ENCODE results near the gene RAB42. TPM values are rescaled to one million over a fixed set of nuclear protein-coding genes. Genes with fewer than 3 reads are reported as not detected.

The RAB42 gene
- total and polyA plus RNA-seq, 10 of the 15 experiments (the other 5 are each of a cell fraction or from before 2014, with no cell fraction given): 0.16 to 4.5 (median 0.49) TPM

GRCh38 chr1:28640766-28641165 lies 48.7 kb downstream of the RAB42 start:
- no peaks in the 10 kb centered on the region for H4K20me1 ChIP-seq (ENCODE audit: control insufficient read depth, insufficient read depth)
- in situ Hi-C loops (cut with MboI) (loop anchor here (5.0 kb wide), 1 partner anchor 237 kb away; no protein-coding TSS in a partner anchor), intact Hi-C loops (cut with micrococcal nuclease; ENCODE audit: unreplicated experiment) (loop anchor here (5.0 kb wide), 1 partner anchor 123 kb away; no protein-coding TSS in a partner anchor)
- DNase-seq (ENCODE audit: low read depth, low spot score): no peak
- ChIA-PET CTCF (interaction anchor here (0.7 to 2.4 kb wide), 8 partner anchors 9 to 387 kb away, joined by 3 to 20 read pairs (median 4); no protein-coding TSS in a partner anchor), SMC1A (ENCODE audit: uncharacterized antibody, unreplicated experiment) (interaction anchor here (0.6 to 1.8 kb wide), 10 partner anchors 9 to 236 kb away, joined by 3 to 6 read pairs (median 4); partner anchors contain the start of genes GMEB1 and YTHDF2), RAD21 (ENCODE audit: unreplicated experiment) (interaction anchor here (0.7 to 1.5 kb wide), 7 partner anchors 28 to 392 kb away, joined by 3 to 10 read pairs (median 5); partner anchors contain the start of gene GMEB1), POLR2A (interaction anchor here (0.6 to 1.3 kb wide), 6 partner anchors 17 to 1326 kb away, joined by 3 to 4 read pairs (median 3); no protein-coding TSS in a partner anchor)
- H3K4me2 ChIP-seq (ENCODE audit: control insufficient read depth, insufficient read depth): peak overlapping the region; percentile 88; the same call in 1 of the 2 replicates
- no peak overlapping the region for H3K9ac ChIP-seq (ENCODE audit: control insufficient read depth, insufficient read depth, low read length)
- H3K27me3 ChIP-seq (replicated peaks in 1 of 2; ENCODE audit: control insufficient read depth in 2 of 2, insufficient read depth in 2 of 2, low read length in 1 of 2): no peaks in the 10 kb centered on the region
- 100% methylated on average over 1 of the region's 1 CpG for WGBS (ENCODE audit: insufficient coverage, insufficient replicate concordance, low lambda C conversion rate, missing lambda C conversion rate)
- no peak overlapping the region for H3K4me3 ChIP-seq
- H3K4me1 ChIP-seq (ENCODE audit: control insufficient read depth, insufficient read depth, low read length): peaks cover 11% of the 10 kb centered on the region
- no peak overlapping the region for H3K27ac ChIP-seq (ENCODE audit: control insufficient read depth, insufficient read depth)
- peak; percentile 48 for ATAC-seq
- H3K79me2 ChIP-seq (ENCODE audit: control insufficient read depth, insufficient read depth, low read length): peaks cover 30% of the 10 kb centered on the region
- no peak for FAIRE-seq
- no TSS peak for BruUV-seq (replicated peaks)
- H3K36me3 ChIP-seq (ENCODE audit: control insufficient read depth in 2 of 2, insufficient read depth in 2 of 2, low read length in 1 of 2): peaks cover 0 to 4% of the 10 kb centered on the region in 2 experiments; a peak in 1 of 4 replicates
- H3K9me3 ChIP-seq (replicated peaks; ENCODE audit: control insufficient read depth, insufficient read depth, low read length): no peaks in the 10 kb centered on the region
- H2AFZ ChIP-seq (ENCODE audit: control insufficient read depth, low read depth, low read length): no peak overlapping the region
- TF ChIP-seq NR2C2 (IDR thresholded peaks at IDR 0.05; ENCODE audit: borderline replicate concordance, control insufficient read depth, insufficient read length, low read depth): no peak
- TF ChIP-seq SMC3 (IDR thresholded peaks at IDR 0.05; ENCODE audit: borderline replicate concordance, low read length): peak; percentile 42; the same call in 1 of the 2 replicates
- TF ChIP-seq, protein P1, sequence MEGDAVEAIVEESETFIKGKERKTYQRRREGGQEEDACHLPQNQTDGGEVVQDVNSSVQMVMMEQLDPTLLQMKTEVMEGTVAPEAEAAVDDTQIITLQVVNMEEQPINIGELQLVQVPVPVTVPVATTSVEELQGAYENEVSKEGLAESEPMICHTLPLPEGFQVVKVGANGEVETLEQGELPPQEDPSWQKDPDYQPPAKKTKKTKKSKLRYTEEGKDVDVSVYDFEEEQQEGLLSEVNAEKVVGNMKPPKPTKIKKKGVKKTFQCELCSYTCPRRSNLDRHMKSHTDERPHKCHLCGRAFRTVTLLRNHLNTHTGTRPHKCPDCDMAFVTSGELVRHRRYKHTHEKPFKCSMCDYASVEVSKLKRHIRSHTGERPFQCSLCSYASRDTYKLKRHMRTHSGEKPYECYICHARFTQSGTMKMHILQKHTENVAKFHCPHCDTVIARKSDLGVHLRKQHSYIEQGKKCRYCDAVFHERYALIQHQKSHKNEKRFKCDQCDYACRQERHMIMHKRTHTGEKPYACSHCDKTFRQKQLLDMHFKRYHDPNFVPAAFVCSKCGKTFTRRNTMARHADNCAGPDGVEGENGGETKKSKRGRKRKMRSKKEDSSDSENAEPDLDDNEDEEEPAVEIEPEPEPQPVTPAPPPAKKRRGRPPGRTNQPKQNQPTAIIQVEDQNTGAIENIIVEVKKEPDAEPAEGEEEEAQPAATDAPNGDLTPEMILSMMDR (IDR thresholded peaks at IDR 0.05 in 2 of 3, conservative IDR thresholded peaks at IDR 0.05 in 1 of 3; ENCODE audit: control insufficient read depth in 2 of 3, extremely low read depth in 1 of 3, insufficient read depth in 1 of 3, low read depth in 3 of 3, low read length in 3 of 3): peak; percentile 43 to 52 (median 48); a peak in 4 of 6 replicates
- TF ChIP-seq RAD21 (IDR thresholded peaks at IDR 0.05; ENCODE audit: insufficient read depth, low read depth, low read length): peak; percentile 43; the same call in 1 of the 2 replicates
- no peak for TF ChIP-seq NFIC (IDR thresholded peaks at IDR 0.05; ENCODE audit: low read depth, low read length)
- no peak for TF ChIP-seq CHD4 (IDR thresholded peaks at IDR 0.05)
- no peak for TF ChIP-seq ATF3 (IDR thresholded peaks at IDR 0.05; ENCODE audit: borderline replicate concordance, extremely low read depth, low read depth, low read length)
- TF ChIP-seq, protein P2, sequence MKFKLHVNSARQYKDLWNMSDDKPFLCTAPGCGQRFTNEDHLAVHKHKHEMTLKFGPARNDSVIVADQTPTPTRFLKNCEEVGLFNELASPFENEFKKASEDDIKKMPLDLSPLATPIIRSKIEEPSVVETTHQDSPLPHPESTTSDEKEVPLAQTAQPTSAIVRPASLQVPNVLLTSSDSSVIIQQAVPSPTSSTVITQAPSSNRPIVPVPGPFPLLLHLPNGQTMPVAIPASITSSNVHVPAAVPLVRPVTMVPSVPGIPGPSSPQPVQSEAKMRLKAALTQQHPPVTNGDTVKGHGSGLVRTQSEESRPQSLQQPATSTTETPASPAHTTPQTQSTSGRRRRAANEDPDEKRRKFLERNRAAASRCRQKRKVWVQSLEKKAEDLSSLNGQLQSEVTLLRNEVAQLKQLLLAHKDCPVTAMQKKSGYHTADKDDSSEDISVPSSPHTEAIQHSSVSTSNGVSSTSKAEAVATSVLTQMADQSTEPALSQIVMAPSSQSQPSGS (IDR thresholded peaks at IDR 0.05; ENCODE audit: low read length): no peak
- TF ChIP-seq RELA (IDR thresholded peaks at IDR 0.05; ENCODE audit: borderline replicate concordance, partially characterized antibody): no peak
- TF ChIP-seq RB1 (IDR thresholded peaks at IDR 0.05; ENCODE audit: borderline replicate concordance): no peak

Measured in GM12878 (cell line).